CD14-positive monocyte (primary cell): Measurements from ENCODE around the gene DOCK3. TPM values are rescaled to one million over a fixed set of nuclear protein-coding genes. Genes with fewer than 3 reads are reported as not detected.
"Not testable (repeated sequence)": the region's sequence is repeated elsewhere in the genome, so short reads cannot be mapped to it uniquely, and the experiment has no call there.

ENCODE experiments used
- DNase-seq, 3 donors: peaks; one replicate each; pipeline ENCODE4 v3.0.0-alpha.2; 2011 to 2022
- H2AFZ ChIP-seq: 2 replicates; pipeline ENCODE4 v1.6.0; 2012; ENCODE audit warnings: mild to moderate bottlenecking, low read depth, low read length, inconsistent platforms; ENCODE audit not compliant: insufficient read depth, poor library complexity, severe bottlenecking
- H3K27ac ChIP-seq, 2 donors: 1 replicate in 1 of 2; 2 replicates in 1 of 2; pipeline ENCODE4 v1.5.1; 2012 to 2013; ENCODE audit warnings: low read length in 2 of 2, control low read depth in 1 of 2, inconsistent platforms in 1 of 2, low read depth in 1 of 2, mild to moderate bottlenecking in 1 of 2
- H3K27me3 ChIP-seq, 2 donors: one replicate each; pipeline versions ENCODE4 v1.6.0 to v1.6.1; 2011 to 2013; ENCODE audit warnings: low read length in 2 of 2; ENCODE audit not compliant: control insufficient read depth in 2 of 2, insufficient read depth in 2 of 2
- H3K36me3 ChIP-seq, 2 donors: replicated peaks in 1 of 2; 1 replicate in 1 of 2; 2 replicates in 1 of 2; pipeline versions ENCODE4 v1.5.1 to v1.6.1; 2012 to 2013; ENCODE audit warnings: low read length in 2 of 2, control low read depth in 1 of 2, inconsistent platforms in 1 of 2, mild to moderate bottlenecking in 1 of 2; ENCODE audit not compliant: insufficient read depth in 2 of 2, control insufficient read depth in 1 of 2
- H3K4me1 ChIP-seq, 2 donors: 1 replicate in 1 of 2; 2 replicates in 1 of 2; pipeline versions ENCODE4 v1.5.1 to v1.6.1; 2012 to 2013; ENCODE audit warnings: low read length in 2 of 2, control low read depth in 1 of 2, inconsistent platforms in 1 of 2, mild to moderate bottlenecking in 1 of 2, moderate library complexity in 1 of 2; ENCODE audit not compliant: insufficient read depth in 2 of 2, control insufficient read depth in 1 of 2
- H3K4me2 ChIP-seq: replicated peaks from 2 replicates; pipeline ENCODE3; 2012; ENCODE audit warnings: low read length, moderate library complexity, mild to moderate bottlenecking; ENCODE audit not compliant: poor library complexity, severe bottlenecking; ENCODE audit errors: extremely low read depth
- H3K4me3 ChIP-seq, 3 experiments: fragments of 200-600 bp in 1 of 3; sonication (generic) in 1 of 3; replicated peaks in 1 of 3; 1 replicate in 2 of 3; 2 replicates in 1 of 3; pipeline ENCODE4 v1.5.1; 2011 to 2013; ENCODE audit warnings: low read length in 3 of 3, mild to moderate bottlenecking in 3 of 3, control low read depth in 2 of 3, low read depth in 2 of 3, inconsistent platforms in 1 of 3, moderate library complexity in 1 of 3
- H3K79me2 ChIP-seq: 2 replicates; pipeline ENCODE4 v1.6.0; 2012; ENCODE audit warnings: mild to moderate bottlenecking, control low read depth, inconsistent platforms, low read length, moderate library complexity; ENCODE audit not compliant: insufficient read depth
- H3K9ac ChIP-seq: 2 replicates; pipeline ENCODE4 v1.6.0; 2017; ENCODE audit warnings: low read length, mild to moderate bottlenecking; ENCODE audit not compliant: insufficient read depth, poor library complexity, severe bottlenecking
- H3K9me3 ChIP-seq, 2 donors: replicated peaks in 1 of 2; 1 replicate in 1 of 2; 2 replicates in 1 of 2; pipeline versions ENCODE4 v1.5.1 to v1.6.1; 2012 to 2013; ENCODE audit warnings: low read length in 2 of 2, control low read depth in 1 of 2; ENCODE audit not compliant: control insufficient read depth in 1 of 2, insufficient read depth in 1 of 2
- H4K20me1 ChIP-seq: 2 replicates; pipeline ENCODE4 v1.6.0; 2012; ENCODE audit warnings: mild to moderate bottlenecking, low read length, control low read depth, moderate library complexity; ENCODE audit not compliant: insufficient read depth
- H3K27ac Mint-ChIP-seq, 7 donors: one replicate each; pipeline ENCODE4 v1.8.0; 2020; ENCODE audit warnings: mild to moderate bottlenecking in 7 of 7, mixed read lengths in 7 of 7, moderate library complexity in 6 of 7, inconsistent platforms in 2 of 7
- H3K27me3 Mint-ChIP-seq, 3 donors: one replicate each; pipeline ENCODE4 v1.8.0; 2021 to 2022; ENCODE audit warnings: low read depth in 3 of 3, mild to moderate bottlenecking in 3 of 3, mixed read lengths in 3 of 3, moderate library complexity in 3 of 3, inconsistent platforms in 1 of 3
- H3K36me3 Mint-ChIP-seq, 2 donors: one replicate each; pipeline ENCODE4 v1.8.0; 2020; ENCODE audit warnings: mixed read lengths in 2 of 2, inconsistent platforms in 1 of 2, mild to moderate bottlenecking in 1 of 2
- H3K4me1 Mint-ChIP-seq: one replicate; pipeline ENCODE4 v1.8.0; 2020; ENCODE audit warnings: mild to moderate bottlenecking, mixed read lengths
- H3K4me3 Mint-ChIP-seq, 2 donors: one replicate each; pipeline ENCODE4 v1.8.0; 2020; ENCODE audit warnings: mild to moderate bottlenecking in 2 of 2, mixed read lengths in 2 of 2, moderate library complexity in 1 of 2
- H3K9me3 Mint-ChIP-seq, 7 donors: one replicate each; pipeline ENCODE4 v1.8.0; 2020 to 2022; ENCODE audit warnings: mixed read lengths in 7 of 7, mild to moderate bottlenecking in 6 of 7, moderate library complexity in 6 of 7, inconsistent platforms in 2 of 7
- CTCF ChIP-seq: fragments of 200-600 bp; IDR thresholded peaks from one replicate; pipeline ENCODE4 v1.8.0; 2022; ENCODE audit warnings: antibody characterized with exemption, mild to moderate bottlenecking
- WGBS: methylation state at CpG from one replicate; pipeline ENCODE4 v1.1.5; 2013; ENCODE audit warnings: missing lambda C conversion rate; ENCODE audit not compliant: insufficient coverage; 5-methylcytosine and 5-hydroxymethylcytosine counted together
- intact Hi-C, 2 donors: fragments of 100-400 bp; cut with micrococcal nuclease; formaldehyde crosslinking; loops; one replicate each; pipeline versions ENCODE4 v1.15.0 to v1.15.1; 2023
- polyA plus RNA-seq, 3 donors: library from polyadenylated mRNA; depleted of rRNA in 1 of 3; unstranded in 2 of 3; stranded (reverse) in 1 of 3; fragments of 300-500 nt in 2 of 3; fragments of >200 nt in 1 of 3; fragmentation: Illumina TruSeq in 2 of 3; gene quantifications; 1 replicate in 2 of 3; 2 replicates in 1 of 3; pipeline ENCODE4 v1.2.3, GENCODE V29; 2012 to 2021

Gene DOCK3
- polyA plus RNA-seq, 3 donors, result 0.03 TPM; not detected in 1

GRCh38 chr3:50687127-50687751 is 12.5 kb downstream of the DOCK3 start:
- H3K36me3 Mint-ChIP-seq, result no peaks in the 10 kb centered on the region
- Histone ChIP-seq H3K36me3 (no peaks in the 10 kb centered on the region), H3K4me3 (no peak overlapping the region), H3K9ac (no peak overlapping the region), H3K4me2 (no peak overlapping the region), H4K20me1 (no peaks in the 10 kb centered on the region), H3K79me2 (no peaks in the 10 kb centered on the region), H3K27ac (no peak overlapping the region), H3K27me3 (peaks cover 0 to 2% of the 10 kb centered on the region in 2 donors), H3K4me1 (no peaks in the 10 kb centered on the region), H3K9me3 (no peaks in the 10 kb centered on the region), H2AFZ (no peak overlapping the region)
- peaks cover 0 to 15% (median 4%) of the 10 kb centered on the region in 7 donors for H3K9me3 Mint-ChIP-seq
- 96% methylated on average over 4 of the region's 7 CpGs for WGBS
- no peak overlapping the region for H3K4me3 Mint-ChIP-seq
- no peak for DNase-seq
- peaks cover 1 to 8% (median 3%) of the 10 kb centered on the region in 3 donors for H3K27me3 Mint-ChIP-seq
- intact Hi-C loops, result no loop called here
- H3K27ac Mint-ChIP-seq, result no peak overlapping the region
- H3K4me1 Mint-ChIP-seq, result no peaks in the 10 kb centered on the region
- no peak for TF ChIP-seq CTCF

- Histone ChIP-seq H3K9me3 (no peaks in the 10 kb centered on the region), H3K9ac (no peak overlapping the region), H2AFZ (no peak overlapping the region), H3K4me3 (no peak overlapping the region), H3K4me2 (no peak overlapping the region), H3K36me3 (no peaks in the 10 kb centered on the region), H3K27ac (no peak overlapping the region), H3K79me2 (no peaks in the 10 kb centered on the region), H4K20me1 (no peaks in the 10 kb centered on the region), H3K4me1 (no peaks in the 10 kb centered on the region), H3K27me3 (peaks cover 0 to 2% of the 10 kb centered on the region in 2 donors)
- no peak for DNase-seq
- H3K4me3 Mint-ChIP-seq, result no peak overlapping the region
- H3K36me3 Mint-ChIP-seq, result no peaks in the 10 kb centered on the region
- peaks cover 1 to 4% (median 1%) of the 10 kb centered on the region in 3 donors for H3K27me3 Mint-ChIP-seq
- WGBS, result no CpG with 5 or more reads among the region's 2 CpGs
- no peak overlapping the region for H3K27ac Mint-ChIP-seq
- intact Hi-C loops, result no loop called here
- peaks cover 0 to 15% (median 4%) of the 10 kb centered on the region in 7 donors for H3K9me3 Mint-ChIP-seq
- H3K4me1 Mint-ChIP-seq, result no peaks in the 10 kb centered on the region
- no peak for TF ChIP-seq CTCF
These were observed 13.2 kb downstream of the DOCK3 start for GRCh38 chr3:50687916-50688315.

- H3K4me3 ChIP-seq, H3K27ac ChIP-seq, H3K79me2 ChIP-seq, H3K4me3 Mint-ChIP-seq, intact Hi-C loops, H3K4me1 Mint-ChIP-seq, H3K27me3 Mint-ChIP-seq, H2AFZ ChIP-seq, H3K9ac ChIP-seq, H3K9me3 ChIP-seq, H3K36me3 ChIP-seq, H3K27ac Mint-ChIP-seq, H4K20me1 ChIP-seq, DNase-seq, H3K4me1 ChIP-seq, H3K36me3 Mint-ChIP-seq, H3K27me3 ChIP-seq, H3K4me2 ChIP-seq: not testable (repeated sequence)
- H3K9me3 Mint-ChIP-seq, result peaks cover 0 to 15% (median 4%) of the 10 kb centered on the region in 7 donors
- WGBS, result 80% methylated on average over 1 of the region's 4 CpGs
These were observed 13.9 kb downstream of the DOCK3 start for GRCh38 chr3:50688602-50689001.
